VCaP (cell line): ENCODE data around the gene VHLL.
"Not testable (repeated sequence)": the region's sequence is repeated elsewhere in the genome, so short reads cannot be mapped to it uniquely, and the experiment has no call there.

ENCODE experiments used
- H3K27ac ChIP-seq: fragments of 450-650 bp; 2 replicates; pipeline ENCODE4 v1.5.1; 2017
- CTCF ChIP-seq: fragments of 450-650 bp; conservative IDR thresholded peaks from 2 replicates; pipeline ENCODE4 v1.5.1; 2017; ENCODE audit warnings: mild to moderate bottlenecking, moderate library complexity

Gene VHLL

GRCh38 chr1:156298852-156299357 lies at the start of gene VHLL:
Gene VHLL, minus strand, starts transcription at chr1:156299307. Its CDS starts 118 bp downstream, at chr1:156299189.
- no peak within 1 kb of the TSS for H3K27ac ChIP-seq
- TF ChIP-seq CTCF = no peak

- H3K27ac ChIP-seq = no peak overlapping the region
- no peak for TF ChIP-seq CTCF
Observed at GRCh38 chr1:156347331-156347730, 48.2 kb upstream of the VHLL start.

- no peak for TF ChIP-seq CTCF
- no peak overlapping the region for H3K27ac ChIP-seq
Observed at GRCh38 chr1:156346636-156347035, 47.5 kb upstream of the VHLL start.

- not testable (repeated sequence) for H3K27ac ChIP-seq
Observed at GRCh38 chr1:156346035-156346434, 46.9 kb upstream of the VHLL start.

GRCh38 chr1:156344409-156344808 lies 45.3 kb upstream of the VHLL start:
- no peak for TF ChIP-seq CTCF
- H3K27ac ChIP-seq = no peak overlapping the region

- no peak overlapping the region for H3K27ac ChIP-seq
- TF ChIP-seq CTCF = no peak
Observed at GRCh38 chr1:156342166-156342955, 43.3 kb upstream of the VHLL start.

GRCh38 chr1:156338180-156338976 lies 39.3 kb upstream of the VHLL start, which contains the start of the genes CCT3 and TSACC:
Gene CCT3, minus strand, starts transcription at chr1:156338292. Its CDS starts 108 bp downstream, at chr1:156338184.
Gene TSACC, plus strand, starts transcription at chr1:156338526. Its CDS starts 1,232 bp downstream, at chr1:156339758.
- TF ChIP-seq CTCF = no peak
- H3K27ac ChIP-seq = peak within 1 kb of the TSS; percentile 91

- no peak for TF ChIP-seq CTCF
- peak overlapping the region; percentile 91 for H3K27ac ChIP-seq
Observed at GRCh38 chr1:156337888-156338179, 38.7 kb upstream of the VHLL start.
